GM21786 (cell line): ENCODE results near the gene UBE2U.
"Not testable (repeated sequence)": the region's sequence is repeated elsewhere in the genome, so short reads cannot be mapped to it uniquely, and the experiment has no call there.

ENCODE experiments used
- ATAC-seq: cut with Tn5 transposase; IDR thresholded peaks from one replicate; pipeline ENCODE4 v1.9.1; 2021; ENCODE audit not compliant: unreplicated experiment

UBE2U gene

DNA sequence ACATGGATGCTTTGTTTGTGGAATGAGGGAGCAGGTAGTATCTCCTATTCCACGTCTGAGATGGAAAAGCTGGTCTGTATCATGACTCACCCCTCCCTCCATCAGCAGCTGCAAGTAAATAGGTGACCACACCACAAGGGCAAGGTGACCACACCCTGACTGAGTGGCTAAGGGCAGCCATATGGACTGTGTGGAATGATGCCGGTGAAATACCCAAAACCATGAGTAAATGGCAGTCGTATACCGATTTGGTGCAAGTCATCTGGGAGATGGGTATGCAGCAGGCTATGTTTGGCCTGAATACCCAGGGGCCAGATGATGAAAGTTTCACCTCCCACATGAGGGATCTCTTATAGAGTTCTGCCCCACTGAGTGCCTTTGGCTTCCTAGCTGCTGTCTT, 15.8 kb upstream of the UBE2U start:
- no peak for ATAC-seq

DNA sequence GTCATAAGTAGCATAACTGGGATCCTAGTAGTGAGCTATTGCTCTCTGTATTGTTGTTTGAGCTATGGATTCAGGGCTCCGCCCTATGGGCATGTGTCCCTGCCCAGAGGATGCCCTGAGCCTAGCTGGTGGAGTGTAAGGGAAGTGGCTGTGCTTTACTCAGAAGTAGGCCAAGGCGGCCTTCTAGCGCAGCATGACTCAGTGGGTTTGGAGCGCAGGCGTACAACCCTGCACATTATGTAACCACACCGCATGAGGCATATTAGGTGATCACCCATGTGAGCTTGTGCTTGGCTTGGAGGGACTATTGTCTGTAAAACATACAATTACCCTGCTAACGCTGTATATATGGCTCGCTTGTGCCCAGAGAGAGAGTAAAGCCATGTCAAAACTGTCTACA, 11.1 kb upstream of the UBE2U start:
- ATAC-seq, result no peak

GRCh38 chr1:64194168-64195080, 9.0 kb upstream of the UBE2U start:
- no peak for ATAC-seq

- no peak for ATAC-seq
These were observed 8.4 kb upstream of the UBE2U start for GRCh38 chr1:64195081-64195395.

DNA sequence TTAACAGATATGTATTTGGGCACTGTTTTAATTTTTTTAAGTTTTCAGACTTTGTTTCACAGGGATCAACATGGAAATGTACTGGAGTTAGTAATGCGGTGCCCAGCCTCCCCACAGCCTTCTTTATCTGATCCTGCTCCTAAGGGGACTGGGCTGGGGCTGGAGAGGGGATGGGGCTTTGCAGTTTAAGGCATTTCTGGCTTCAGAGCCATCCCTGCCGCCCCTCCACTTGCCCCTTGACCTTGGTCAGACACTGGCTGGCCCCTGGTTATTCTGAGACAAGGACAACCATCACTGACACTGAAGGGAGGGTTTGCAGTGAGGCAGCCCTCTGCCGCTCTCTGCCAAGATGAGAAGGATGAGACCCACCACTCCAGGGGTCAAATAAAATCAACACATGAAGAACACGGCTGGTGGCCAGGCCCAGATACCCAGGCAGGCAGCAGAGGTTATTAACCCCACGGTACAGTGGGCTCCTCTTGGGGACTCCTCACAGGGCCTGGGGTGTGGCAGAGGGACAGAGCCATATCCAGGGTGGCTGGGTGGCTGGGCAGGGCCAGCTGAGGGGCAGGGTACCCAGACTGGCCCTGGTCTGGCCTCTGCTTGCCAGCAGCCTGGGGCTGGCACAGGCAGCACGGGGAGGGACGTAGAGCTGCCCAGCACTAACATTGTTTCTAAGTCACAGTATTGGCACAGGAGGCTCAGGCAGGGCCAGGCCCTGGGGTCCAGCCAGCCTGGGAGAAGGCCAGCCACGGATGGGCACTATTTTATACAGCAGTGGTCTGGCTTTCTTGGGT, 7.2 kb upstream of the UBE2U start:
- no peak for ATAC-seq

GRCh38 chr1:64197076-64197475, 6.3 kb upstream of the UBE2U start:
- no peak for ATAC-seq

DNA sequence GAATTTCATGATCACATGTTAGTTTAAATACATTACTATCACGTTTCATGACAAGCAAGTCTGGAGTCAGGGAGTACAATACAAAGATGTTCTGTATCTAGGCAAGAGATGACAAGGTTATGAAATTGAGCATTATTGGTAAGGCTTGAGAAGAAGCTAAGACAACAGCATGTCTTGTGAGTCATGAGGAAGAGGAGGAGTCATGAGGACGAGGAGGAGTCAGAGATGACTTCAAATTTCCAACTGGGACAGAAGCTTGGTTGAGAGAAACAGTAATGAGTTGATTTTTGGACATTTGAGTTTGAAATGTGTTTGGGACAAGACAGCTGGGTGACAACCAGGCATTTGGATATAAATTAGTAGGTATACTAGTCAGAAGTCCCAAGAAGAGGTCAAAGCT, 4.3 kb upstream of the UBE2U start:
- no peak for ATAC-seq

- no peak for ATAC-seq
These were observed 3.4 kb upstream of the UBE2U start for GRCh38 chr1:64200064-64200463.

DNA sequence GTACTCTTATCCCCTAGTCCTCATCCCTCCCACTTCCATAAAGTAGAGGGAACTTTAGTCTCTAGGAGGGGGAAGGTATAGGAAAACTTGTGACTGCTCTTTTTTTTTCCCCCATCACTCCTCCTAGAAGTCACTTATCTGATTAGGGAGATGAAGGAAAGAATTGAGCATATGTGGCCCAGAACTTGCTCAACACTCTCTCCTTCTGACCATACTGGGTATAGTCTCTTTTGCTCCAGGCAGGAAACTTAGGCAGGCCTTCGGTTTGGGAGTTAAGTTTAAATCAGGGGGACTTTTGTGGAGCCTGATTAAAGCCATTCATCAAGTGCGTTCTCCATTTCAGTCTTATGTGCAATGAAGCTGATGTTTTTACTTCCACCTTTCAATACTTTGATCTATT, 5.8 kb downstream of the UBE2U start:
- ATAC-seq, result no peak

- ATAC-seq, result no peak
These were observed 8.6 kb downstream of the UBE2U start for GRCh38 chr1:64212031-64212430.

GRCh38 chr1:64215576-64215975, 12.2 kb downstream of the UBE2U start:
- no peak for ATAC-seq

DNA sequence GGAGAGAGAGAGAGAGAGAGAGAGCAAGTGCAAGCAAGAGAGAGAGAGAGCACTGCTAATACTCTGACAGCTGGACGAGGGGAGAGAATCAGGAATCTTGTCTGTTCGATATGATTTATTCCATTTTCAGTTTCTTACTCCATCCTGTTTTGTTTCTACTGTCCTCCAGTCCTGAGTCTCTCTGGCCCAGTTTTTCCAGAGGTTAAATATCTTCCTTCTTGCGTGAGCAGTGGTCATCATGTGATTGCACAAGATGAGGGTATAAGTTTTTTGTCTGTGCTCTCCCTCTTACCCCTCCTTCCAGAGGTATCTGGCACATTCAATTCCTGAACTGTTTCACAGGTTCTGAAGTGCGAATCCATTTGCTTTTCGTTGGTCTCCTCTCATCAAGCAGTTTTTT, 16.8 kb downstream of the UBE2U start:
- no peak for ATAC-seq

DNA sequence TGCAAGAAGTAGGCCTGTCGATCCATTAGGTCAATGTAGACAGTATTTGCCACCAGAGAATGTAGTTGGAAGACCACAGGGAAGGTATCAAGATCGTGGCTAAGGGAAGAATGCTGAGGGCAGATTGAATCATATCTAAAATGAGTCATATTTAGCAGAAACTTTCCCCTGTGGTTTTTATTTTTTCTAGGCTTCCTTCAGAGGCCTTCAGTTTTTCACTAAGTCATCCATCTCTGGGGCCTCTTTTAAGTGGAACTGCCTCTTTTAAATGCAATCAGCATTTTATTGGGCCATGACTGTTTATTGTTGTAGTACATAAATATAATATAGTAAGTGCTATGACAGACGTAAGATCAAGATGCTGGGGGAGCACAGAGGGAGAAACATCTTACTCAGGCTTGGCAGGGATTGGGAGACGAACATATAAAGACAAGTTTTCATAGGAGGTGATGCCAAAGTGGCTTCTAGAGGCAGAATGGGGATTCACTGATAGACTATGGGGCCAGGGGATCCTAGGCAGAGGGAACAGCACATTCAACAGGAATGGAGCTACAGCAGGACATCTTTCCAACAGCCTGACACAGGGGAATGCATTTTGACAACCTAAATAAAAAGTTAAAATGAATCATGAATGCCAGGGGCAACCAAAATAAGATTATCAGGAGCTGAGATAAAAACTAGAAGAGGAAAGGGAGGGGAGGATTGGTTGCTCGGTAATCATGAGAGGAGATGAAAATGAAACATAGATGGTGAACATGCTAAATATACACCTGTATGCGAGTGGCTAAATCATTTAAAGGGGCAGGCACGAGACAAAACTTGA, 20.1 kb downstream of the UBE2U start:
- peak; percentile 79 for ATAC-seq

DNA sequence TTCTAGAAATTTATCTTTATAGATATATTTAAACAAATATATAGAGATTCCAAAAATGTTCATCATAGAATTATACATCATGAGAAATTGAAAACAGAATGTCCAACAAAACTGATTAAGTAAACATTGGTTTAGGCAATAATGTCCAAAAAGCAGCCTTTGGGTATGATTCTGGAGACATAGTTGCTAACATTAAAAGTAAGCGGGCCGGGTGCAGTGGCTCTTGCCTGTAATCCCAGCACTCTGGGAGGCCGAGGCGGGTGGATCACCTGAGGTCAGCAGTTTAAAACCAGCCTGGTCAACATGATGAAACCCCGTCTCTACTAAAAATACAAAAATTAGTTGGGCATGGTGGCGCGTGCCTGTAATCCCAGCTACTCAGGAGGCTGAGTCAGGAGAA, 20.8 kb downstream of the UBE2U start:
- not testable (repeated sequence) for ATAC-seq

- ATAC-seq, result no peak
These were observed 24.9 kb downstream of the UBE2U start for GRCh38 chr1:64228167-64228957.

GRCh38 chr1:64229307-64229706, 25.9 kb downstream of the UBE2U start:
- no peak for ATAC-seq

- no peak for ATAC-seq
These were observed 27.7 kb downstream of the UBE2U start for GRCh38 chr1:64231153-64231552.

DNA sequence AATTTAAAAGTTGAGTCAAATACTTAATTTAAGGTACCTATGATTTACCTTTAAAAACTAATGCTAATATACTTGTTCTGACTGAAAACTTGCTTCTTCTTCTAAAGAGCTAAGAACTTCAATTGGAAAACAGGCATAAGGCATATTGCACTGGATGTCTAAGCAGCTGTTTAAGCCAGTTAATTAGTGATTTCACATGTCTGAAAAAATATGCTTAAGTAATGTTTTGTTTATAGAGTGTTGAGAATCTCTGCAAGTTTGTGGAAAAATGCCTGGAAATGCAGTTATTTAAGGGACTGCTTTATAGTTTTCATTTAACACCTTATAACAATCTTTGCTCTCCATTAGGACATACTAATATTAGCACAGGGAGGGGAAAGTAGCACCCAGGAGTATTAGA, 28.2 kb downstream of the UBE2U start:
- no peak for ATAC-seq

DNA sequence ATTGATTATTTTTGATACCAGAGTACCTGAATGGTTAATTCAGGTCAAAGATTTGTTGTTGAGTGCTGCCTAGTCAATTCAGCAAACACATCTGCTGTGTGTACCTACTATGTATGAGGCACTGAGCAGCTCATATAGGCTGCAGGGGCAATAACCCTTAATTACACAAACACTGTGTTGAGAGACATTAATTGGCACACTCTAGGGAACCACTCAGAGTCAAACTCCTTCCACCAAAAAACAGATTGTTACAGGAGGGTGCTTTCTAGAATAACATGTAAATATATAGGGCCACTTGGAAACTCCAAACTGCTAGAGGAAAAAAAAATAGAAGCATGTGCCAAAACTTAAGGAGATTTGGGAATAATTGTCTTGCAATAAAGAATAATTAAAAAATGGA, 31.3 kb downstream of the UBE2U start:
- ATAC-seq, result no peak

GRCh38 chr1:64235181-64235580, 31.8 kb downstream of the UBE2U start:
- no peak for ATAC-seq

DNA sequence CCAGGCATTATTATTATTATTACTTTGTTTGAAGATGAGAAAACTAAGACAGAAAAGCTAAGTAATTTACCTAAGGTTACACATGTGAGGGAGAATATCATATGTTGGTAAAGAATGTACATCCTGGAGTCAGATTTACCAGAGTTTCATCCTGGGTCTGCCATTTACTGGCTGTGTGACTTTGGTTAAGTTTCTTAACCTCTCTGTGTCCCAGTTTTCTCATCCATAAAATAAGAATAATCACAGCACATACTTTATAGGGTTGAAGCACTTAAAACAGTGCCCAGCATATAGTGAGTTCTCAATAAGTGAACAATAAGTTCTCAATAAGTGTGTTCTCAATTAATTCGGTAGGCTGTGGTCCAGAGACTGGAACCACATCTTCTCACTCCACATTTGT, 32.5 kb downstream of the UBE2U start:
- ATAC-seq, result no peak
